ENCODE results near the gene ELMO3.

- TF ChIP-seq CTCF (IDR thresholded peaks at IDR 0.05) (no peak), POLR2A (IDR thresholded peaks at IDR 0.05) (no peak)
Measured at GRCh38 chr16:67246756-67247191, 47.8 kb downstream of the ELMO3 start.
